ENCODE data around the gene EDIL3. TPM values are rescaled to one million over a fixed set of nuclear protein-coding genes. Genes with fewer than 3 reads are reported as not detected.

Gene EDIL3
- total RNA-seq, 1 experiment from 2014 or later, result 17.6 TPM

DNA sequence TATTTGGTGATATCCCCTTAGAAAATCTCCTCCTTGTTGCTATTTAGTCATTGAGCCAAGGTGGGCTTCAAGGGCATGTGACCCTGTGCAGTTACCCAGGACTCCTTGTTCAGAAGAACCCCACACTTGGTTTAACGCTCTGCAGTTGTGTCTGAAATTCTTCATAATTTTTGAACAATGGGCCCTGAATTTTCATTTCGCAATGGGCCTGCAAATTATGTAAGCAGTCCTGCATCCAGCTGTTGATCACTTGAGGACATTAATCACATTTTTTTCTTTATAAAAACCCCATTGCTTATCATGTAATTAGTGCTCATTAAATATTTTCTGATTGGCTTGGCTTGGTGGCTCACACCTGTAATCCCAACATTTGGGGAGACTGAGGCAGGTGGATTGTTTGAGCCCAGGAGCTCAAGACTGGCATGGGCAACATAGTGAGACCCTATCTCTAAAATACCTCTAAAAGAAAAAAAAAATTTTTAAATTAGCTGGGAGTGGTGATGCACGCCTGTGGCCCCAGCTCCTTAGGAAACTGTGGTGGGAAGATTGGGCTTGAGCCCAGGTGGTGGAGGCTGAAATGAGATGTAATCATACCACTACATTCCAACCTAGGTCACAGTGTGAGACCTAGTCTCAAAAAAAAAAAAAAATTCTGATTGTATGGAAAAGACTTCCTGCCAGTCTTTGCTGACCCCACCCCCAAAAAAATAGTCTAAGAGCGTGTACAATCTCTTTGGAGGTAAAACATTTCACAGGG is 469.8 kb downstream of the EDIL3 start:
- no peak overlapping the region for H3K27ac ChIP-seq (ENCODE audit: low read length)

DNA sequence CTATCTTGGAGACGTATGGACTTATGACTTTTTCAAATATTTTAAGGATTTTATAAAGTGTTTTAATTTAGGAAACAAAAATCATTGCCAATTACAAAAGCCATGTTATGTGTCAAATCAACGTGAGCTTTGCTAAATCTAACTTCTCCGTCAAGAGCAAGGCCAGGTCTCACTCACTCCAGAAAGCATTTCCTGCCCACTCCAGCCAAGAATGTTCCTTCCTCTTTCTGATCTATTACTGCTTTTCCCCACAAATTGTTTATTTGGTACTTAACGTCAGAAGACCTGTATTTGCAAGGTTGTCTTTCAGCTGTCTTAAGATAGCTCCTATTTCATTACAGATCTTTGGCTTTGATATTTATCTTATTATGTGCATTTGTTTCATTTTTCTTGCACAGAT is 470.5 kb downstream of the EDIL3 start:
- CTCF ChIA-PET, result no interaction called here
- H3K9me3 ChIP-seq (ENCODE audit: control insufficient read depth, insufficient read depth, low read depth, low read length), result no peaks in the 10 kb centered on the region
- no peaks in the 10 kb centered on the region for H3K36me3 ChIP-seq (ENCODE audit: control insufficient read depth, insufficient read depth, low read length)
- no peak overlapping the region for H3K27ac ChIP-seq (ENCODE audit: low read length)
- H3K27me3 ChIP-seq (ENCODE audit: control insufficient read depth, insufficient read depth, low read length), result no peaks in the 10 kb centered on the region
- no peaks in the 10 kb centered on the region for H3K4me1 ChIP-seq (ENCODE audit: control insufficient read depth, insufficient read depth, low read length)
- POLR2A ChIA-PET, result interaction anchor here (0.7 kb wide), 1 partner anchor 626 kb away, joined by 3 read pairs; no protein-coding TSS in a partner anchor
- in situ Hi-C loops (cut with HindIII; ENCODE audit: low pct_unique_long_range_greater_than_20kb, low sequenced_read_pairs), result no loop called here
- ATAC-seq (no peak), DNase-seq (ENCODE audit: low read depth, low spot score) (no peak)
- no TSS peak for BruUV-seq (replicated peaks)
- TF ChIP-seq TCF7L2 (IDR thresholded peaks at IDR 0.05; ENCODE audit: low read depth, low read length) (no peak), POLR2AphosphoS5 (IDR thresholded peaks at IDR 0.05; ENCODE audit: low read depth, low read length) (no peak), REST (IDR thresholded peaks at IDR 0.05; ENCODE audit: insufficient read depth in 1 of 2, low read depth in 2 of 2, low read length in 1 of 2) (no peak), SIN3A (IDR thresholded peaks at IDR 0.05; ENCODE audit: borderline replicate concordance, insufficient read depth, low read depth, low read length) (no peak)
- TF ChIP-seq, protein P1, sequence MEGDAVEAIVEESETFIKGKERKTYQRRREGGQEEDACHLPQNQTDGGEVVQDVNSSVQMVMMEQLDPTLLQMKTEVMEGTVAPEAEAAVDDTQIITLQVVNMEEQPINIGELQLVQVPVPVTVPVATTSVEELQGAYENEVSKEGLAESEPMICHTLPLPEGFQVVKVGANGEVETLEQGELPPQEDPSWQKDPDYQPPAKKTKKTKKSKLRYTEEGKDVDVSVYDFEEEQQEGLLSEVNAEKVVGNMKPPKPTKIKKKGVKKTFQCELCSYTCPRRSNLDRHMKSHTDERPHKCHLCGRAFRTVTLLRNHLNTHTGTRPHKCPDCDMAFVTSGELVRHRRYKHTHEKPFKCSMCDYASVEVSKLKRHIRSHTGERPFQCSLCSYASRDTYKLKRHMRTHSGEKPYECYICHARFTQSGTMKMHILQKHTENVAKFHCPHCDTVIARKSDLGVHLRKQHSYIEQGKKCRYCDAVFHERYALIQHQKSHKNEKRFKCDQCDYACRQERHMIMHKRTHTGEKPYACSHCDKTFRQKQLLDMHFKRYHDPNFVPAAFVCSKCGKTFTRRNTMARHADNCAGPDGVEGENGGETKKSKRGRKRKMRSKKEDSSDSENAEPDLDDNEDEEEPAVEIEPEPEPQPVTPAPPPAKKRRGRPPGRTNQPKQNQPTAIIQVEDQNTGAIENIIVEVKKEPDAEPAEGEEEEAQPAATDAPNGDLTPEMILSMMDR (IDR thresholded peaks at IDR 0.05), result no peak
- H3K4me3 ChIP-seq (ENCODE audit: low read depth in 2 of 2, low read length in 2 of 2), result no peak overlapping the region
- intact Hi-C loops (cut with micrococcal nuclease; ENCODE audit: unreplicated experiment), result no loop called here

More for the DNA sequence above, 469.8 kb downstream of the EDIL3 start:
- ChIA-PET CTCF (no interaction called here), POLR2A (interaction anchor here (0.7 kb wide), 1 partner anchor 626 kb away, joined by 3 read pairs; no protein-coding TSS in a partner anchor)
- no peaks in the 10 kb centered on the region for H3K4me1 ChIP-seq (ENCODE audit: control insufficient read depth, insufficient read depth, low read length)
- BruUV-seq (replicated peaks), result no TSS peak
- H3K27me3 ChIP-seq (ENCODE audit: control insufficient read depth, insufficient read depth, low read length), result no peaks in the 10 kb centered on the region
- intact Hi-C loops (cut with micrococcal nuclease; ENCODE audit: unreplicated experiment), result no loop called here
- ATAC-seq, result no peak
- H3K4me3 ChIP-seq (ENCODE audit: low read depth in 2 of 2, low read length in 2 of 2), result no peak overlapping the region
- H3K9me3 ChIP-seq (ENCODE audit: control insufficient read depth, insufficient read depth, low read depth, low read length), result no peaks in the 10 kb centered on the region
- no peak for TF ChIP-seq SIN3A (IDR thresholded peaks at IDR 0.05; ENCODE audit: borderline replicate concordance, insufficient read depth, low read depth, low read length)
- no peak for TF ChIP-seq POLR2AphosphoS5 (IDR thresholded peaks at IDR 0.05; ENCODE audit: low read depth, low read length)
- TF ChIP-seq TCF7L2 (IDR thresholded peaks at IDR 0.05; ENCODE audit: low read depth, low read length), result no peak
- TF ChIP-seq REST (IDR thresholded peaks at IDR 0.05; ENCODE audit: insufficient read depth in 1 of 2, low read depth in 2 of 2, low read length in 1 of 2), result no peak
- TF ChIP-seq, protein P1 (IDR thresholded peaks at IDR 0.05), result no peak
- H3K36me3 ChIP-seq (ENCODE audit: control insufficient read depth, insufficient read depth, low read length), result no peaks in the 10 kb centered on the region
- no peak for DNase-seq (ENCODE audit: low read depth, low spot score)
- in situ Hi-C loops (cut with HindIII; ENCODE audit: low pct_unique_long_range_greater_than_20kb, low sequenced_read_pairs), result no loop called here
